Progenitor cell of endocrine pancreas (in vitro differentiated cells): ENCODE results near the gene DMBX1. TPM values are rescaled to one million over a fixed set of nuclear protein-coding genes. Genes with fewer than 3 reads are reported as not detected.

Experiments used
- DNase-seq: peaks from one replicate; pipeline ENCODE4 v3.0.0; 2021; ENCODE audit warnings: low spot score; ENCODE audit not compliant: unreplicated experiment
- H3K27ac Mint-ChIP-seq: 2 replicates; pipeline ENCODE4 v1.8.0; 2021; ENCODE audit warnings: mild to moderate bottlenecking, moderate library complexity, mixed read lengths
- H3K27me3 Mint-ChIP-seq: 2 replicates; pipeline ENCODE4 v1.8.0; 2021; ENCODE audit warnings: mixed read lengths
- H3K36me3 Mint-ChIP-seq: 2 replicates; pipeline ENCODE4 v1.8.0; 2022; ENCODE audit warnings: mixed read lengths; ENCODE audit not compliant: insufficient read depth
- H3K4me1 Mint-ChIP-seq: 2 replicates; pipeline ENCODE4 v1.8.0; 2021; ENCODE audit warnings: low read depth, mixed read lengths
- H3K4me3 Mint-ChIP-seq: 2 replicates; pipeline ENCODE4 v1.8.0; 2021; ENCODE audit warnings: low read depth, mild to moderate bottlenecking, moderate library complexity, mixed read lengths
- H3K9me3 Mint-ChIP-seq: 2 replicates; pipeline ENCODE4 v1.8.0; 2021; ENCODE audit warnings: low read depth, mixed read lengths
- CTCF ChIP-seq: fragments of 200-600 bp; sonication (generic); IDR thresholded peaks from one replicate; pipeline ENCODE4 v1.5.0; 2021; ENCODE audit warnings: antibody characterized with exemption, mild to moderate bottlenecking; ENCODE audit not compliant: unreplicated experiment
- total RNA-seq: library from RNA; stranded (reverse); gene quantifications from 2 replicates; pipeline ENCODE4 v1.2.1, GENCODE V29; 2021

Gene DMBX1
- total RNA-seq, 1 donor from 2014 or later, result not detected

- H3K27ac Mint-ChIP-seq, result no peak overlapping the region
- no peaks in the 10 kb centered on the region for H3K36me3 Mint-ChIP-seq
- TF ChIP-seq CTCF, result no peak
- H3K4me3 Mint-ChIP-seq, result no peak overlapping the region
- no peak for DNase-seq
- peaks cover 7% of the 10 kb centered on the region for H3K9me3 Mint-ChIP-seq
- peaks cover 72% of the 10 kb centered on the region for H3K27me3 Mint-ChIP-seq
- H3K4me1 Mint-ChIP-seq, result no peaks in the 10 kb centered on the region
Observed at GRCh38 chr1:46538147-46538546, 48.5 kb downstream of the DMBX1 start.

Other genes with a start within 250 kb of the DMBX1 start
- gene RAD54L, start 242.1 kb upstream of the DMBX1 start, total RNA-seq, result 17.0 and 17.3 TPM in 2 replicates
- gene LRRC41, start 186.2 kb upstream of the DMBX1 start, total RNA-seq, result 100 and 103 TPM in 2 replicates
- 221 and 228 TPM in 2 replicates for gene UQCRH, start 186.1 kb upstream of the DMBX1 start, total RNA-seq
- gene NSUN4, start 149.0 kb upstream of the DMBX1 start, total RNA-seq, result 25.0 and 30.3 TPM in 2 replicates
- 36.6 and 38.6 TPM in 2 replicates for gene FAAH, start 95.5 kb upstream of the DMBX1 start, total RNA-seq
- gene KNCN, start 61.8 kb downstream of the DMBX1 start, total RNA-seq, result not detected in 2 replicates
- gene MKNK1, start 114.4 kb downstream of the DMBX1 start, total RNA-seq, result 29.3 and 31.9 TPM in 2 replicates
- gene MOB3C, start 127.0 kb downstream of the DMBX1 start, total RNA-seq, result 5.5 and 5.6 TPM in 2 replicates
- gene ATPAF1, start 178.5 kb downstream of the DMBX1 start, total RNA-seq, result 52.7 and 53.9 TPM in 2 replicates
- 0.31 and 0.38 TPM in 2 replicates for gene TEX38, start 182.0 kb downstream of the DMBX1 start, total RNA-seq
- gene EFCAB14, start 229.3 kb downstream of the DMBX1 start, total RNA-seq, result 63.6 and 65.2 TPM in 2 replicates